ENCODE results near the gene ISCA1.
"Not testable (repeated sequence)": the region's sequence is repeated elsewhere in the genome, so short reads cannot be mapped to it uniquely, and the experiment has no call there.

Gene ISCA1

GRCh38 chr9:86282077-86282978, at the start of gene ISCA1:
Gene ISCA1, minus strand, starts transcription at chr9:86282538. Its CDS starts 80 bp downstream, at chr9:86282458.
- DNase-seq (ENCODE audit: low read depth), result peak; percentile 89

GRCh38 chr9:86330186-86330585, 47.8 kb upstream of the ISCA1 start:
- DNase-seq (ENCODE audit: low read depth), result no peak

GRCh38 chr9:86329649-86330048, 47.3 kb upstream of the ISCA1 start:
- DNase-seq (ENCODE audit: low read depth), result no peak

- no peak for DNase-seq (ENCODE audit: low read depth)
These were observed 45.8 kb upstream of the ISCA1 start for GRCh38 chr9:86328156-86328555.

- no peak for DNase-seq (ENCODE audit: low read depth)
These were observed 44.2 kb upstream of the ISCA1 start for GRCh38 chr9:86326536-86326935.

GRCh38 chr9:86324901-86325300, 42.6 kb upstream of the ISCA1 start:
- peak; percentile 2 for DNase-seq (ENCODE audit: low read depth)

- peak; percentile 63 for DNase-seq (ENCODE audit: low read depth)
These were observed 42.0 kb upstream of the ISCA1 start for GRCh38 chr9:86324308-86324707.

- DNase-seq (ENCODE audit: low read depth), result peak; percentile 48
These were observed 40.8 kb upstream of the ISCA1 start for GRCh38 chr9:86322973-86323644.

GRCh38 chr9:86321373-86321772, 39.0 kb upstream of the ISCA1 start:
- DNase-seq (ENCODE audit: low read depth), result peak; percentile 96

GRCh38 chr9:86318187-86318586, 35.8 kb upstream of the ISCA1 start:
- no peak for DNase-seq (ENCODE audit: low read depth)

- no peak for DNase-seq (ENCODE audit: low read depth)
These were observed 32.7 kb upstream of the ISCA1 start for GRCh38 chr9:86315078-86315477.

GRCh38 chr9:86312959-86313358, 30.6 kb upstream of the ISCA1 start:
- not testable (repeated sequence) for DNase-seq (ENCODE audit: low read depth)

GRCh38 chr9:86308687-86309086, 26.3 kb upstream of the ISCA1 start:
- no peak for DNase-seq (ENCODE audit: low read depth)

GRCh38 chr9:86304236-86304730, 21.9 kb upstream of the ISCA1 start:
- DNase-seq (ENCODE audit: low read depth), result no peak

- no peak for DNase-seq (ENCODE audit: low read depth)
These were observed 21.1 kb upstream of the ISCA1 start for GRCh38 chr9:86303316-86303975.

- no peak for DNase-seq (ENCODE audit: low read depth)
These were observed 19.3 kb upstream of the ISCA1 start for GRCh38 chr9:86301686-86302085.

GRCh38 chr9:86300701-86301100, 18.4 kb upstream of the ISCA1 start:
- DNase-seq (ENCODE audit: low read depth), result no peak

GRCh38 chr9:86298873-86299272, 16.5 kb upstream of the ISCA1 start:
- no peak for DNase-seq (ENCODE audit: low read depth)

- not testable (repeated sequence) for DNase-seq (ENCODE audit: low read depth)
These were observed 8.0 kb upstream of the ISCA1 start for GRCh38 chr9:86290341-86290740.

GRCh38 chr9:86288499-86289198, 6.3 kb upstream of the ISCA1 start:
- no peak for DNase-seq (ENCODE audit: low read depth)

GRCh38 chr9:86287013-86287412, 4.7 kb upstream of the ISCA1 start:
- DNase-seq (ENCODE audit: low read depth), result peak; percentile 51

GRCh38 chr9:86286278-86286677, 3.9 kb upstream of the ISCA1 start:
- DNase-seq (ENCODE audit: low read depth), result no peak
